Measurements from ENCODE around the gene MMP13. TPM values are rescaled to one million over a fixed set of nuclear protein-coding genes. Genes with fewer than 3 reads are reported as not detected.

MMP13 gene
- total RNA-seq, 1 experiment from 2014 or later = not detected

- TF ChIP-seq CTCF (conservative IDR thresholded peaks at IDR 0.05) = no peak
- no peaks in the 10 kb centered on the region for H3K4me1 Mint-ChIP-seq
- no peak for DNase-seq
- no peak overlapping the region for H4K8ac ChIP-seq (replicated peaks; ENCODE audit: insufficient read length, low read depth, low read length)
- no peak overlapping the region for H3K18ac ChIP-seq (ENCODE audit: insufficient read length, low read depth, low read length)
- no peak overlapping the region for H2BK15ac ChIP-seq (ENCODE audit: low read depth, low read length)
- H2BK120ac ChIP-seq (ENCODE audit: low read depth, low read length, poor library complexity, severe bottlenecking) = no peak overlapping the region
- no peak overlapping the region for H3T11ph ChIP-seq (ENCODE audit: low read length)
- H3K4me2 ChIP-seq (ENCODE audit: insufficient read depth, insufficient read length, low read length) = no peak overlapping the region
- H3K56ac ChIP-seq (ENCODE audit: insufficient read length, low read depth, low read length) = no peak overlapping the region
- H3K9me3 Mint-ChIP-seq = no peaks in the 10 kb centered on the region
- no peak overlapping the region for H3K23ac ChIP-seq (ENCODE audit: insufficient read length, low read depth, low read length)
- no peak overlapping the region for H3K4me3 Mint-ChIP-seq
- H3K27me3 ChIP-seq (ENCODE audit: insufficient read depth, low read length) = no peaks in the 10 kb centered on the region
- no peak overlapping the region for H3K27ac Mint-ChIP-seq
- H4K5ac ChIP-seq (ENCODE audit: insufficient read length, low read depth, low read length) = no peak overlapping the region
- H4K91ac ChIP-seq (ENCODE audit: insufficient read length, low read depth, low read length) = no peak overlapping the region
- H3K27ac ChIP-seq (ENCODE audit: insufficient read length, low read depth, low read length) = no peak overlapping the region
- H3K79me1 ChIP-seq (ENCODE audit: insufficient read depth, low read depth, low read length, poor library complexity, severe bottlenecking) = no peaks in the 10 kb centered on the region
- H2BK20ac ChIP-seq (ENCODE audit: low read depth, low read length, poor library complexity, severe bottlenecking) = no peak overlapping the region
- H3K4me1 ChIP-seq (ENCODE audit: insufficient read depth, low read length) = no peaks in the 10 kb centered on the region
- no peaks in the 10 kb centered on the region for H3K9me3 ChIP-seq (ENCODE audit: control insufficient read depth, low read depth, low read length)
- H3K23me2 ChIP-seq (ENCODE audit: insufficient read length, low read depth, low read length, poor library complexity, severe bottlenecking) = no peaks in the 10 kb centered on the region
- no peaks in the 10 kb centered on the region for H3K79me2 ChIP-seq (ENCODE audit: insufficient read depth, low read length)
- no peak overlapping the region for H2AK5ac ChIP-seq (ENCODE audit: insufficient read length, low read length)
- H3K14ac ChIP-seq (ENCODE audit: insufficient read depth, low read length) = no peak overlapping the region
- H3K4ac ChIP-seq (ENCODE audit: low read depth, low read length) = no peak overlapping the region
- no peaks in the 10 kb centered on the region for H3K36me3 Mint-ChIP-seq (ENCODE audit: insufficient read depth in 1 of 3, low read depth in 3 of 3)
- H3K9ac ChIP-seq (ENCODE audit: extremely low read depth, insufficient read length, low read length) = no peak overlapping the region
- no peak overlapping the region for H2BK5ac ChIP-seq (ENCODE audit: insufficient read length, low read length)
- H2BK12ac ChIP-seq (ENCODE audit: insufficient read length, low read depth, low read length) = no peak overlapping the region
- H4K20me1 ChIP-seq (ENCODE audit: control insufficient read depth, insufficient read depth, insufficient read length) = no peaks in the 10 kb centered on the region
- H2AFZ ChIP-seq (ENCODE audit: low read length) = no peak overlapping the region
- no peaks in the 10 kb centered on the region for H3K27me3 Mint-ChIP-seq (ENCODE audit: low read depth)
Measured at GRCh38 chr11:102927624-102927990, 27.9 kb downstream of the MMP13 start.

Data from H9 (cell line).